ENCODE measurements around the gene SLC7A14.

DNA sequence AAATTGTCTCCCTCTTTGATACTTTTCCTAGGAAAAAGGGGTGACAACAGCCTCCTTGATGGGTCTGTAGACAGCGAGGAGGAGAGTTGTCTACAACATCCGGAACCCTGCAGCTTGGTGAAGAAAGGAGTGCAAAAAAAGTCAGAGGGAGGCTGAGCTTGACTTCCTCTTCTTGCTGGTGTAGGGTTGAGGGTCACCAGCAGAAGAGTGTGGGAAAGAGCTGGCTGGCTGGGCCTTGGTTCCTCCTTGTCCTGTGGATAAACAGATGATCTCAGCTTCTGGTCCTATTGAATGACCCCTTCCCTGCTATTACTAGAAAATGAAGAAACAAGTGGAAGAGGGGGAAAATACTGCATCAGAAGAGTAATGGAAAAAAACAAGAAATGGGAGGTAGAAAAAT is 20.4 kb downstream of the SLC7A14 start:
- TF ChIP-seq, protein P1, sequence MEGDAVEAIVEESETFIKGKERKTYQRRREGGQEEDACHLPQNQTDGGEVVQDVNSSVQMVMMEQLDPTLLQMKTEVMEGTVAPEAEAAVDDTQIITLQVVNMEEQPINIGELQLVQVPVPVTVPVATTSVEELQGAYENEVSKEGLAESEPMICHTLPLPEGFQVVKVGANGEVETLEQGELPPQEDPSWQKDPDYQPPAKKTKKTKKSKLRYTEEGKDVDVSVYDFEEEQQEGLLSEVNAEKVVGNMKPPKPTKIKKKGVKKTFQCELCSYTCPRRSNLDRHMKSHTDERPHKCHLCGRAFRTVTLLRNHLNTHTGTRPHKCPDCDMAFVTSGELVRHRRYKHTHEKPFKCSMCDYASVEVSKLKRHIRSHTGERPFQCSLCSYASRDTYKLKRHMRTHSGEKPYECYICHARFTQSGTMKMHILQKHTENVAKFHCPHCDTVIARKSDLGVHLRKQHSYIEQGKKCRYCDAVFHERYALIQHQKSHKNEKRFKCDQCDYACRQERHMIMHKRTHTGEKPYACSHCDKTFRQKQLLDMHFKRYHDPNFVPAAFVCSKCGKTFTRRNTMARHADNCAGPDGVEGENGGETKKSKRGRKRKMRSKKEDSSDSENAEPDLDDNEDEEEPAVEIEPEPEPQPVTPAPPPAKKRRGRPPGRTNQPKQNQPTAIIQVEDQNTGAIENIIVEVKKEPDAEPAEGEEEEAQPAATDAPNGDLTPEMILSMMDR (IDR thresholded peaks at IDR 0.05) = no peak
- TF ChIP-seq POLR2AphosphoS5 (IDR thresholded peaks at IDR 0.05) (no peak), POLR2A (IDR thresholded peaks at IDR 0.05) (no peak)
